RWPE1 (cell line): Measurements from ENCODE around the gene CCDC141.

Source experiments
- CTCF ChIA-PET: fragments of 350-600 bp; sonication (Branson Sonifier 250); formaldehyde crosslinking; extraction: SDS; loops from one replicate; lab custom pipeline; 2021; lab: Yijun Ruan, JAX
- POLR2A ChIA-PET: fragments of 400-600 bp; formaldehyde crosslinking; extraction: SDS; loops from one replicate; lab custom pipeline; 2020; ENCODE audit warnings: antibody characterized with exemption; ENCODE audit not compliant: low non-redundant PET; lab: Yijun Ruan, JAX
- DNase-seq: peaks from one replicate; pipeline ENCODE4 v3.0.0; 2012; ENCODE audit warnings: low spot score
- H3K27ac ChIP-seq: fragments of 450-650 bp; 2 replicates; pipeline ENCODE4 v1.5.1; 2017
- CTCF ChIP-seq: fragments of 450-650 bp; conservative IDR thresholded peaks from 2 replicates; pipeline ENCODE4 v1.5.1; 2017; ENCODE audit warnings: low read depth, mild to moderate bottlenecking

The CCDC141 gene

GRCh38 chr2:178833382-178833781 is 216.6 kb downstream of the CCDC141 start:
- ChIA-PET CTCF (no interaction called here), POLR2A (no interaction called here)
- TF ChIP-seq CTCF: no peak
- DNase-seq: no peak
- H3K27ac ChIP-seq: no peak overlapping the region

- DNase-seq: no peak
- ChIA-PET POLR2A (no interaction called here), CTCF (no interaction called here)
- no peak for TF ChIP-seq CTCF
- H3K27ac ChIP-seq: no peak overlapping the region
Measured at GRCh38 chr2:178830451-178830850, 219.5 kb downstream of the CCDC141 start.

- POLR2A ChIA-PET: no interaction called here
- no peak overlapping the region for H3K27ac ChIP-seq
- no peak for TF ChIP-seq CTCF
- CTCF ChIA-PET: no interaction called here
- DNase-seq: no peak
Measured at GRCh38 chr2:178829981-178830380, 220.0 kb downstream of the CCDC141 start.

GRCh38 chr2:178829299-178829960 is 220.5 kb downstream of the CCDC141 start:
- POLR2A ChIA-PET: no interaction called here
- CTCF ChIA-PET: no interaction called here
- no peak for DNase-seq
- H3K27ac ChIP-seq: no peak overlapping the region
- TF ChIP-seq CTCF: no peak

GRCh38 chr2:178828486-178828881 is 221.5 kb downstream of the CCDC141 start:
- ChIA-PET CTCF (no interaction called here), POLR2A (no interaction called here)
- TF ChIP-seq CTCF: no peak
- no peak overlapping the region for H3K27ac ChIP-seq
- DNase-seq: no peak

GRCh38 chr2:178827739-178828485 is 222.0 kb downstream of the CCDC141 start:
- POLR2A ChIA-PET: no interaction called here
- TF ChIP-seq CTCF: no peak
- CTCF ChIA-PET: no interaction called here

More at GRCh38 chr2:178827739-178828485, 222.0 kb downstream of the CCDC141 start:
- no peak for DNase-seq
- no peak overlapping the region for H3K27ac ChIP-seq
